ENCODE measurements around the gene PLEKHG4B.

PLEKHG4B gene

DNA sequence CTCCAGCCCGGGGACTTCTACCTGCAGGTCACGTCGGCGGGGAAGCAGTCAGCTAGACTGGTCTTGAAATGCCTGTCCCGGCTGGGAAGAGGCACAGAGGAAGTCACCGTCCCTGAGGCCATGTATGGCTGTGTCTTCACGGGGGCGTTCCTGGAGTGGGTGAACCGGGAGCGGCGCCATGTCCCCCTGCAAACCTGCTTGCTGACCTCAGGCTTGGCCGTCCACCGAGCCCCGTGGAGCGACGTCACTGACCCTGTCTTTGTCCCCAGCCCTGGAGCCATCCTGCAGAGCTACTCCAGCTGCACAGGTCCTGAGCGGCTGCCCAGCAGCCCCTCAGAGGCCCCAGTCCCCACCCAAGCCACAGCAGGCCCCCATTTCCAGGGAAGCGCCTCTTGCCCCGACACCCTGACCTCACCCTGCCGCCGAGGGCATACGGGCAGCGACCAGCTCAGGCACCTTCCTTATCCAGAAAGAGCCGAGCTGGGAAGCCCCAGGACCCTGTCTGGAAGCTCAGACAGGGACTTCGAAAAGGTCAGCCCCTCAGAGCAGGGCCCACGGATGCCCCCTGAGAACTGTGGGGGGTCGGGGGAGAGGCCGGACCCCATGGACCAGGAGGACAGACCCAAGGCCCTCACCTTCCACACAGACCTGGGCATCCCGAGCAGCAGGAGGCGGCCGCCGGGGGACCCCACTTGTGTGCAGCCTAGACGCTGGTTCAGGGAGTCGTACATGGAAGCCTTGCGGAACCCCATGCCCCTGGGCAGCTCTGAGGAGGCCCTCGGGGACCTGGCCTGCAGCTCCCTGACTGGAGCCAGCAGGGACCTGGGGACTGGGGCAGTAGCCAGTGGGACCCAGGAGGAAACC, 47.8 kb downstream of the PLEKHG4B start:
- DNase-seq: no peak

DNA sequence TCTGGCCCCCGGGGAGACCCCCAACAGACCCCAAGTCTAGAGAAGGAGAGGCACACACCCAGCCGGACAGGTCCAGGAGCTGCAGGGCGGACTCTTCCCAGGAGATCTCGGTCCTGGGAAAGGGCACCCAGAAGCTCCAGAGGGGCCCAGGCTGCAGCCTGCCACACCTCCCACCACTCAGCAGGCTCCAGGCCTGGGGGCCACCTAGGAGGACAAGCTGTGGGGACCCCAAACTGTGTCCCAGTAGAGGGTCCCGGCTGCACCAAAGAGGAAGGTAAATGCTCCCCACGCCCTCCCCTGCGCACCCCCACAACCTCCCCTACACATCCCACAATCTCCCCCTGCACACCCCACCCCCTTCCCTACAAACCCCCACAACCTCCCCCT, 48.5 kb downstream of the PLEKHG4B start:
- DNase-seq: no peak

DNA sequence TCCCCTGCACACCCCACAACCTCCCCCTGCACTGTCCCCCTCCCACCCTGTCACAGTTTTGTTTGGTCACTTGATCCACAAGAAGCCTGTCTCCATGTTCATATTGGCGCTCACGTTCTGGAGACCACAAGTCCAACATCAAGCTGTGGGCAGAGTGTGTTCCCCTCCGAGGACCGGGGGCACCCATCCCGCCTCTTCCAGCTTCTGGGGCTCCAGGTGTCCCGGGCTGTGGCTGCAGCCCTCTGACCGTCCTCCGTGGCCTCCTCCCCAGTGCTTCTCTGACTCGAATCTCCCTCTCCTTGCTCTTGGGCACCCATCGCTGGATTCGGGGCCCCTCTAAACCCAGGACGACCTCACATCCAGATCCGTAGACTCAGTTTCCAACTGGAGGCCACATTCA, 49.2 kb downstream of the PLEKHG4B start:
- DNase-seq: no peak

DNA sequence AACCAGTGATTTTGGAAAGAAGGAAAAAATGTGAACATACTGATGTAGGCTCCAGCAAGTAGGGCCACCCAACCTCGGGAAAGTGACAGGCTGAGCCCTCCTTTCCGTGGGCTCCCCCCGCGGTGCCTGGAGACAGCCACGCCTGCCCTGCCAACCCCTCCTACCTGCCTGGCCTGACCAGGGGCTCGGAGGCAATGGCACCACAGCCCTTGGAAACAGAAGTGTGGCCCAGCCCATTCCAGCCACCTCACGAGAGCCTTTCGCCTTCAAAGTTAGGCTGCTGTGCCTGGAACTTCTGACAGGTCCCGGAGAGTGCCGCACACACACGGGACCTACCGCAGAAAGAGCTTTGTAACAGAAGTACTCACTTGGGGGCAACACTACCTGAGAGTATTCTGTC, 49.8 kb downstream of the PLEKHG4B start:
- no peak for DNase-seq

DNA sequence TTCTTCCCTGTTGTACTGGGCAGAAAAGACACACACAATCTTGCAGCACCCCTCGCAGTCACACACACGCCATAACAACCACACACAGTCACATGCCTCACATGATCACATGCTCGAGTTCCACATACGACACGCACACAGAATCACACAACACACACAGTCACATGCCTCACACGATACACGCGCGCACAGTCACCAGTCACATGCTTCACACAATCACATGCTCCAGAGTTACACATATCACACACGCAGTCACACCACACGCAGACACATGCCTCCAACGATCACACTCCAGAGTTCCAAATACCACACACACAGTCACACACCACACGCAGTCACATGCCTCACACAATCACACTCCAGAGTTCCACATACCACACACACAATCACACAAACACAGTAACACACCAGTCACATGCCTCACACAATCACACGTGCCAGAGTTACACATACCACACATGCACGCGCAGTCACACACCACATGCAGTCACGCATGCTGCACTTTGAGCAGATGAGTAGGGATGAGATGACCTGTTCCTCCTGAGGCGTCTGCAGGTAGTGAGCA, 50.4 kb downstream of the PLEKHG4B start:
- DNase-seq: no peak

DNA sequence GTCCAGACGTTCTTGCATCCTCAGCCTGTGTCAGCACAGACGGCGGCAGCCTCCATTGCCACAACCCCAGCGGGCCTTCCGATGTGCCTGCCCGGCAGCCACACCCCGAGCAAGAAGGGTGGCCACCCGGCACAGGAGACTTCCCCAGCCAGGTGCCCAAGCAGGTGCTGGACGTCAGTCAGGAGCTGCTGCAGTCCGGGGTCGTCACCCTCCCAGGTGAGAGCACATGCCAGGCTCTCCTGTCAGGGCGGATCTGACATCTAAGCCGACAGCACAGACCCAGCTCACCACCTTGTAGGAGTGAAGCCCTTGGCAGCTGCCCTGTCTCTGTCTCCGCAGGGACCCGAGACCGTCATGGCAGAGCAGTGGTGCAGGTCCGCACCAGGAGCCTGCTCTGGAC, 51.1 kb downstream of the PLEKHG4B start:
- no peak for DNase-seq

DNA sequence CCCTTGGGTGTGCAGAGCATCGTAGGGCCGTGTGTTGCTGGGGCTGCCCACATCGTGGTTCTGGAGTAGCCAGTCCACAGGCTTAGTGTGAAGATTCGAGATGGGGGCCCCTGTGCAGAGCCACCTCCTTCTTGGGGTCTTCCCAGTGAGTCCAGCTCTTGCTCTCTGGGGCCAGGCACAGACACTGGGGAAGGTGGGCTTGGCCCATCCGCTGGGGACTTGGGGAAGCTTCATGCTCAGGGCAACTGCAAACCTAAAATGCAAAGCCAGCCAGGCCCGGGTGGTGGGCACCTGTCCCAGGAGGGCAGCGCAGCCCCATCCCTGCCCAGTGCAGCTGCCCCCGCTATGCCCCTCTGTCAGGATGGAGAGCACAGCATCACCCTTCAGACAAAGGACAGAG, 53.0 kb downstream of the PLEKHG4B start:
- no peak for DNase-seq

- no peak for DNase-seq
Measured at GRCh38 chr5:145585-146323, 53.8 kb downstream of the PLEKHG4B start.

DNA sequence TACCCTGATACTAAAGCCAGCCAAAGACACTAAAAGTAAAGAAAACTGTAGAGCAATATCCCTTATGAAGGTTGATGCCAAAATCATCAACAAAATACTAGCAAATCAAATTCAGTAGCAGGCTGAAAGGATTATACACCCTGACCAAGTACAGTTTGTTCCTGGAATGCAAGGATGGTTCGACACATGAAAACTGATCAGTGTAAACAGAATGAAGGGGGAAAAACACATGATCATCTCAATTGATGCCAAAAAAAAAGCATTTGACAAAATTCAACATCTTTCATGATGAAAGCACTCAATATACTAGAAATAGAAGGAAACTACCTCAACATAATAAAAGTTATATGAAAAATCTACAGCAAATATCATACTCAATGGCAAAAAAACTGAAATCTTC, 55.8 kb downstream of the PLEKHG4B start:
- no peak for DNase-seq

DNA sequence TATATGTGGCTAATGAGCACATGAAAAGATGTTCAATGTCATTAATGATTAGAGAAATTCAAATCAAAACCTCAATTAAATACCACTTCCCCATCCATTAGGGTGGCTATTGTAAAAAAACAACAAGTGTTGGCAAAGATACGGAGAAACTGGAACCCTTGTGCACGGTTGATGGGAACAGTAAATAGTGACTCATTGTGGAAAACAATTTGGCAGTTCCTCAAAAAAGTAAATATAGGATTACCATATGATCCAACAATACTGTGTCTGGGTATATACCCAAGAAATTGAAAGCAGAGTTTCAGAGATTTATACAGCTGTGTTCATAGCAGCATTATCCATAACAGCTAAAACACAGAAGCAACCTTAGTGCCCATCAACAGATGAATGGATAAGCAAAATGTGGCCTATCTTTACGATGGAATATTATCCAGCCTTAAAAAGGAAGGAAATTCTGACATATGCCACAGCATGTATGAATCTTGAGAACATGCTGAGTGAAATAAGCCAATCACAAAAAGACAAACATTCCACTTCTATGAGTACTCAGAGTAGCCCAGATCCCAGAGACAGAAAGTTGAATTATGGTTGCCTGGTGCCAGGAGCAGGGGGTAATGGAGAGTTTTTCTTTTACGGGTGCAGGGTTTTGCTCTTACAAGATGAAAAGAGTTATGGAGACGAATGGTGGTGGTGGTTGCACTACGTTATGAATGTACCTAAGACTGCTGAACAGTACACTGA, 57.9 kb downstream of the PLEKHG4B start:
- no peak for DNase-seq

DNA sequence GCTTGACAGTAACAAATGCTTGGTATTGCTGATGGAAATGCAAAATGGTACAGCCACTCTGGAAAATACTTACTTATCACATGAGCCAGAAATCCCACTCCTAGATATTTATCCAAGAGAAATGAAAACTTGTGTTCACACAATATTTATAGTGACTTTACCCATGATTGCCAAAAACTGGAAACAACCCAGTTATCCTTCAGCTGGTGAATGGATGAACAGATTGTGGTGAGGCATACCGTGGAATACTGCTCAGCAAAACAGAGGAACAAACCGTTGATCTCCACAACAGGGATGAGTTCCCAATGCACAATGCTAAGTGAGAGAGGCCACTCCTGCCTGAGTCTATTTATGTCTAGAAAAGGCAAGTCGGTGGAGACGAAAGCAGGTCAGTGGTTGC, 58.8 kb downstream of the PLEKHG4B start:
- DNase-seq: no peak

GRCh38 chr5:152077-152476, 60.1 kb downstream of the PLEKHG4B start:
- no peak for DNase-seq

DNA sequence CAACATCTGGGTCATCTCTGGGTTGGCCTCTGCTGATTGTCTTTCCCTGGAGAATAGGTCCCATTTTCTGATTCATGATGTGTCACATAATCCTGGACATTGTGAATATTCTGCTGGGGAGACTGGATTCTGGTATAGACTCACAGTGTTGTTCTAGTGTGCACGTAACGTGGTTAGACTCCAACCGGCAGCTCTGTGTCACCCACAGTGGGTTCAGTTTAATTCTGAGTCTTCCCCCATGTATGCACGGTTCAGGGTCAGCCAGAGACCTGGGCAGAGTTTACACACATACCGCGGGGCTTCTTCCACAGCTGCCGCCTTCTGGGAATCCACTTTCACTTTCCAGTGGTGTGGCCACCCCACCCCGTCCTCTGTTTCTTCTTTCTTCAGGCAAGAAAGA, 61.3 kb downstream of the PLEKHG4B start:
- no peak for DNase-seq

DNA sequence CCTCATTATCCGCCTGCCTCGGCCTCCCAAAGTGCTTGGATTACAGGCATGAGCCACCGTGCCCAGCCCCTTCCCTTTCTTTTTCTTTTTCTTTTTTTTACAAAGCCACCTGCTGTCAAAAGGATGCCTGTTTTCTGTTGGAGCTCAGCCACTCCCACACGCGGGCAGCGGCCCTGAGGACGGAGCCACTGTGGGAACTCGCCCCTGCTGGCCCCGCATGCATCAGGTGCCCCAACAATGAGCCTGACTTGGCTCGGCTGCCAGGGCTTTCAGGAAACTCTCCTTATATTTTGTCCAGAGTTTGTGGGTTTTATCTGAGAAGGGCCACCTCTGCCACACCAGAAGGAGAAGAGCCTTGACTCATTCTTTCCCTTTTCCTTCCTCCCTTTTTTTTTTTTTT, 62.3 kb downstream of the PLEKHG4B start:
- no peak for DNase-seq

DNA sequence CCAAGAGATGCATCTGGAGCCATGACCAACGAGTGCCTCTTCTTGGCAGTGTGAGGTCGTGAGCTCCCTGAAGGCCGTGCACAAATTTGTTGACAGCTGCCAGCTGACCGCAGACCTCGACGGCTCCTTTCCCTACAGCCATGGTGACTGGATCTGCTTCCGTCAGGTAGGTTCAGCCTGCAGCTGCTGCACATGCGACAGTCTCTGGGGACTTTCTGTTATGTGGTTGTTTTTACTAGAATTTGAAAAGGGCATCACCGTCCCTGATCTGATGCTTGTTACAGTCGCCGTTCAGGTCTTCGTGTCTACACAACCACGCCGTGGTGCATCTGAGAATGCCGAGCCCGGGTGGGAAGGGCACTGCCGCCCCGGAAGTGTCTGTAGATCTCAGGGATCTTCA, 62.9 kb downstream of the PLEKHG4B start:
- DNase-seq: no peak

DNA sequence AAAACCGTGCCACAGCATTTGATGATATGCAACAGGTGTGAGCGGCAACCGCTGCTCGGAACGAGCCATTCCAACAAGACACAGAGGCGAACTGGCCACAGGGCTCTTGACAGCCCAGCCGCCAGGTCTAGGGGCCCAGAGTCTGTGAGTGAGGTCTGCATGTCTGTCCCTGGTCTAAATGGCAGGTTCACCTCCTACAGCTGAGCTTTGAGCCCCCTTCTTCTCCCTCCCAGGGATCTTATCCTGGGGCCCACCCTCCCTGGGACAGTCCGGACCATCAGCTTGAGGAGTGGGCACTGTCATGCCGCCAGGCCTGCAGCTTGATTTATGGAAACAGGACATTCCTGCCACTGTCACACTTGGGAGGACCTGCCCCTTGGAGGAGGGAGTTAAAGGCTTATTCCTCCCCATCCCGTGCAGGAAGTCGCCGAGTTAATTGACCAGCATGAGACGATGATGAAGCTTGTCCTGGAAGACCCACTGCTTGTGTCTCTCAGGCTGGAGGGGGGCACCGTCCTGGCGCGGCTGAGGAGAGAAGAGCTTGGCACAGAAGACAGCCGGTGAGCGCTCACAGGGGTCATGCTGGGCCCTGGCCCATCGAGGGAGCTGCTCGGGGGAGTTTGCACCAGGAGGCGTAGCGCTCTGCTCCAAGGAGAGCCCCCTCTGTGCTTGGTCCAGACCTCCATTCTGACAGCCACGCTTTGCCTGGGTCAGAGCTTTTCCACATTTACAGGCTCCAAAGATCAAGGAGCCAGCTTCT, 63.9 kb downstream of the PLEKHG4B start:
- no peak for DNase-seq

DNA sequence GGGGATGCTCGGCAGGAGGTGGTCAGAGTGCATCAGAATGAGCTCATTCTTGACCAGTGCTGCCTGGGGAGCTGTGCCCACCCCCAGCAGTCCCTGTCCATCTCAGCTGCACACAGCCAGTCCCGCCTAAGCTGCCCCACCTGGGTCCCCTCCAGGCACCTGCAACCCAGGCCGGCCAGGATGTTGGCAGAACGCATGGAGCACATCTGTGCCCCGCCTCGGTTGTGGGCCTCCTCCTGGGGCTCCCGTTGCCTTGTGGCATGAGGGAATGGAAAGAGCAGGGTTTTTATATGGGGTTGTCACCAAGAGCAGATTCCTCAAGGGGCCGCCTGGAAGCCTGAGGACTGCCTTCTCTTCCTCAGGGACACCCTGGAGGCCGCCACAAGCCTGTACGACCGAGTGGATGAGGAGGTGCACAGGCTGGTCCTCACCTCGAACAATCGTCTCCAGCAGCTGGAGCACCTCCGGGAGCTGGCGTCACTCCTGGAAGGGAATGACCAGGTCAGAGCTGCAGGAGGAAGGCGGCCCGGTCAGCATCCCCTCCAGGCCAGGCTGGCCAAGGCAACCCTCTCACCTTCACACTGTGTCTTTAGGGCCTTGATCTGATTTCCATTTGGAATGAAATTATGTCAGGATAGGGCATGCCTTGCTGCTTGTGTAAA, 64.6 kb downstream of the PLEKHG4B start:
- DNase-seq: no peak

GRCh38 chr5:157126-157715, 65.3 kb downstream of the PLEKHG4B start:
- no peak for DNase-seq

DNA sequence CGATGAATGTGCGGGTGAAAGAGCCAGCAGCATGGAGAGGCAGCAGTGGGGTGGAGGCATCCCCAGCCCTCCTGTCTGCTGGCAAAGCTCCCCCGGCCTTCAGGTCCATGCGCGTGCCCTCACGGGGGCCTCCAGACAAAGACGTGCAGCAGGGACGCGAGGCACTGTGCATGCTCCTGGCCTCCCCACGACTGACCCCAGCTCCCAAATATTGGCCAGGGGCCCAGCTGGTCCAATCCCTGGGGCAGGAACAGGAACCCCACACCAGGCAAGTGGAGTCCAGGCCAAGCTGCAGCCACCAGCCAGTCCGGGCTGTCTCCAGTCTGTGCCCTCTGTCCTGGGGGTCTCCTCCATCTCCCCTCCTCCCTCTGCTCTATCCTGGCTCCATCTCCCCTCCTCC, 65.8 kb downstream of the PLEKHG4B start:
- DNase-seq: no peak

DNA sequence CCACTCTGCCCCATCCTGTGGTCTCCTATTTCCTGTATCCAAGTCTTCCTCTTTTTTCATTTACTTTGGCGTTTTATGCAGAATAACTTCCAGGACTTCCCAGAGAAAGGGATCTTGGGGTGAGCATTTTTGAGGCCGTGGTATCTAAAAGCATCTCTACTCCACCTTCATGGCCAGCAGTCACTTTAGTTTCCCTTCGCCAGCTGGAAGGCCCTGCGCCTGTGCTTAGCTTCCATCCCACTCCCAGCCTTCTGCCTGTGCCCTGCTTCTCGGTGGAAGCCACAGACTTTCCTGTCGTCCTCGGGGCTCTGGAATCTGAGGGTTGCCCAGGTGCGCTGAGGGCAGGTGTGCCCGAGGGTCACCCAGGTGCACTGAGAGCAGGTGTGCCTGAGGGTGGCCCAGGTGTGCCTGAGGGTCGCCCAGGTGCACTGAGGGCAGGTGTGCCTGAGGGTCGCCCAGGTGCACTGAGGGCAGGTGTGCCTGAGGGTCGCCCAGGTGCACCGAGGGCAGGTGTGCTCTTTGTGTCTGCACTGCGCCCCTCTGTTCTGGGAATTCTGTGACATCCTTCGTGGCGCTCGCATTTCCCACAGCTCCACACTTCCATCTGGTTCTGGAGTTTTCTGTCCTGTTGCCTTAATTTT, 67.0 kb downstream of the PLEKHG4B start:
- DNase-seq: no peak

Measured in stimulated activated naive CD4-positive, alpha-beta T cell treated with Interleukin-2 at 50 U/mL for 16 hours (primary cell).